Suprapubic skin (tissue), 4 donors: Measurements from ENCODE around the gene LRRC2.

ENCODE experiments used
- POLR2A ChIP-seq, 2 donors: fragments of 450-650 bp; IDR thresholded peaks; one replicate each; pipeline ENCODE4 v1.6.1; 2017; ENCODE audit warnings: antibody characterized with exemption in 2 of 2, mild to moderate bottlenecking in 2 of 2, moderate library complexity in 2 of 2
- POLR2AphosphoS5 ChIP-seq, 3 donors: sonication (generic); formaldehyde crosslinking; IDR thresholded peaks; one replicate each; pipeline ENCODE4 v1.6.1; 2017; ENCODE audit warnings: antibody characterized with exemption in 3 of 3

- TF ChIP-seq POLR2AphosphoS5 (IDR thresholded peaks at IDR 0.05) (no peak), POLR2A (IDR thresholded peaks at IDR 0.05) (no peak)
These were observed 7.7 kb downstream of the LRRC2 start for GRCh38 chr3:46558184-46559043.
